Gastrocnemius medialis (tissue), 4 donors: ENCODE results near the gene DHRSX. TPM values are rescaled to one million over a fixed set of nuclear protein-coding genes. Genes with fewer than 3 reads are reported as not detected.
"Not testable (repeated sequence)": the region's sequence is repeated elsewhere in the genome, so short reads cannot be mapped to it uniquely, and the experiment has no call there.

Experiments
- ATAC-seq, 2 donors: fragments of 150-250 bp; one replicate each; pipeline ENCODE4 v1.9.1; 2016
- DNase-seq, 2 donors: peaks; one replicate each; pipeline ENCODE4 v3.0.0-alpha.2; 2019
- H3K27ac ChIP-seq, 4 donors: fragments of 200-600 bp; sonication (generic); 1 replicate in 1 of 4; 2 replicates in 3 of 4; pipeline ENCODE4 v1.5.1; 2016 to 2018; ENCODE audit warnings: mild to moderate bottlenecking in 2 of 4, moderate library complexity in 1 of 4
- H3K27me3 ChIP-seq, 3 donors: fragments of 200-600 bp; sonication (generic) in 2 of 3; 1 replicate in 1 of 3; 2 replicates in 2 of 3; pipeline versions ENCODE4 v1.5.1 to v1.6.0; 2016 to 2019; ENCODE audit warnings: mild to moderate bottlenecking in 1 of 3, moderate library complexity in 1 of 3
- H3K36me3 ChIP-seq, 2 donors: fragments of 200-600 bp; sonication (generic) in 1 of 2; one replicate each; pipeline ENCODE4 v1.5.1; 2017 to 2018
- H3K4me1 ChIP-seq, 2 donors: fragments of 200-600 bp; sonication (generic) in 1 of 2; one replicate each; pipeline ENCODE4 v1.5.1; 2016 to 2017; ENCODE audit warnings: mild to moderate bottlenecking in 2 of 2
- H3K4me3 ChIP-seq, 4 donors: fragments of 200-600 bp; sonication (generic) in 3 of 4; 1 replicate in 1 of 4; 2 replicates in 3 of 4; pipeline ENCODE4 v1.5.1; 2016 to 2019; ENCODE audit warnings: mild to moderate bottlenecking in 2 of 4
- H3K9me3 ChIP-seq, 3 donors: fragments of 200-600 bp; sonication (generic) in 2 of 3; 1 replicate in 1 of 3; 2 replicates in 2 of 3; pipeline ENCODE4 v1.5.1; 2016 to 2019
- CTCF ChIP-seq, 5 experiments: fragments of 450-650 bp in 3 of 5; fragments of 200-600 bp in 2 of 5; sonication (generic) in 2 of 5; IDR thresholded peaks in 4 of 5; conservative IDR thresholded peaks in 1 of 5; 1 replicate in 4 of 5; 2 replicates in 1 of 5; pipeline ENCODE4 v1.5.1; 2016 to 2019; ENCODE audit warnings: antibody characterized with exemption in 5 of 5, mild to moderate bottlenecking in 3 of 5, moderate library complexity in 3 of 5
- POLR2A ChIP-seq, 2 donors: fragments of 450-650 bp; IDR thresholded peaks; one replicate each; pipeline ENCODE4 v1.6.1; 2017; ENCODE audit warnings: antibody characterized with exemption in 2 of 2, mild to moderate bottlenecking in 2 of 2, moderate library complexity in 2 of 2
- in situ Hi-C, 4 donors: fragments of 200-750 bp; cut with MboI; loops; one replicate each; pipeline versions ENCODE4 v1.15.0 to v1.8.0; 2017; ENCODE audit warnings: low sequenced_read_pairs in 4 of 4
- intact Hi-C: fragments of 100-400 bp; cut with DNase I; formaldehyde crosslinking; loops from one replicate; pipeline ENCODE4 v1.15.1; 2023; ENCODE audit warnings: low total_unique reads
- total RNA-seq, 4 donors: library from RNA; depleted of rRNA; stranded (reverse); fragments of >200 nt; gene quantifications; one replicate each; pipeline versions ENCODE4 v1.1.0 to v1.2.3, GENCODE V29; 2016

Gene DHRSX
- total RNA-seq, 4 donors from 2014 or later, result 9.8 to 31.1 (median 13.6) TPM

- in situ Hi-C loops (no loop called here), intact Hi-C loops (no loop called here)
- H3K9me3 ChIP-seq, result peaks cover 0 to 4% (median 0%) of the 10 kb centered on the region in 3 donors
- H3K4me3 ChIP-seq, result no peak overlapping the region
- peaks cover 0 to 17% of the 10 kb centered on the region in 2 donors for H3K36me3 ChIP-seq
- no peaks in the 10 kb centered on the region for H3K27me3 ChIP-seq
- ATAC-seq, result no peak
- H3K27ac ChIP-seq, result no peak overlapping the region
- TF ChIP-seq CTCF (IDR thresholded peaks at IDR 0.05 in 4 of 5, conservative IDR thresholded peaks at IDR 0.05 in 1 of 5) (no peak), POLR2A (IDR thresholded peaks at IDR 0.05) (no peak)
- no peak for DNase-seq
- H3K4me1 ChIP-seq, result no peaks in the 10 kb centered on the region
Measured at GRCh38 chrX:2220296-2220695, 280.5 kb downstream of the DHRSX start.

- H3K4me3 ChIP-seq, H3K27ac ChIP-seq, DNase-seq, H3K9me3 ChIP-seq, in situ Hi-C loops, H3K36me3 ChIP-seq, H3K27me3 ChIP-seq, ATAC-seq, intact Hi-C loops, H3K4me1 ChIP-seq: not testable (repeated sequence)
Measured at GRCh38 chrX:2214138-2214823, 286.5 kb downstream of the DHRSX start.

- H3K27ac ChIP-seq, ATAC-seq, H3K4me1 ChIP-seq, intact Hi-C loops, DNase-seq, H3K9me3 ChIP-seq, H3K4me3 ChIP-seq, H3K27me3 ChIP-seq, in situ Hi-C loops, H3K36me3 ChIP-seq: not testable (repeated sequence)
Measured at GRCh38 chrX:2211667-2212066, 289.1 kb downstream of the DHRSX start.

- no peaks in the 10 kb centered on the region for H3K36me3 ChIP-seq
- H3K27ac ChIP-seq, result no peak overlapping the region
- H3K9me3 ChIP-seq, result no peaks in the 10 kb centered on the region
- no peaks in the 10 kb centered on the region for H3K27me3 ChIP-seq
- DNase-seq (no peak), ATAC-seq (no peak)
- intact Hi-C loops, result no loop called here
- in situ Hi-C loops, result no loop called here
- H3K4me3 ChIP-seq, result no peak overlapping the region
- no peak for TF ChIP-seq CTCF (IDR thresholded peaks at IDR 0.05 in 4 of 5, conservative IDR thresholded peaks at IDR 0.05 in 1 of 5)
- H3K4me1 ChIP-seq, result no peaks in the 10 kb centered on the region
Measured at GRCh38 chrX:2193273-2193592, 307.5 kb downstream of the DHRSX start.

GRCh38 chrX:2192584-2193272 lies 308.0 kb downstream of the DHRSX start:
- H3K27ac ChIP-seq, result no peak overlapping the region
- H3K27me3 ChIP-seq, result no peaks in the 10 kb centered on the region
- H3K4me1 ChIP-seq, result no peaks in the 10 kb centered on the region
- DNase-seq (no peak), ATAC-seq (no peak)
- in situ Hi-C loops, result no loop called here
- no peak overlapping the region for H3K4me3 ChIP-seq
- no peaks in the 10 kb centered on the region for H3K9me3 ChIP-seq
- H3K36me3 ChIP-seq, result no peaks in the 10 kb centered on the region
- intact Hi-C loops, result no loop called here
- TF ChIP-seq POLR2A (IDR thresholded peaks at IDR 0.05), result no peak
- no peak for TF ChIP-seq CTCF (IDR thresholded peaks at IDR 0.05 in 4 of 5, conservative IDR thresholded peaks at IDR 0.05 in 1 of 5)
